ENCODE results near the gene TARBP1. TPM values are rescaled to one million over a fixed set of nuclear protein-coding genes. Genes with fewer than 3 reads are reported as not detected.

Gene TARBP1
- 10.0 to 15.9 TPM (median 12.9 TPM) in 5 replicates for total RNA-seq (2022; extraction: Qiagen RNA extraction; ENCODE audit: low read depth)

GRCh38 chr1:234478481-234479309, at the start of gene TARBP1:
Gene TARBP1, minus strand, starts transcription at chr1:234479179. Its CDS starts 76 bp downstream, at chr1:234479103.

GRCh38 chr1:234373064-234373958, 105.7 kb downstream of the TARBP1 start, which contains the start of gene COA6:
Gene COA6, plus strand, starts transcription at chr1:234373456. Its CDS starts 11 bp downstream, at chr1:234373467.

Other genes starting within 250 kb of the TARBP1 start
- gene COA6, start 105.7 kb downstream of the TARBP1 start, total RNA-seq (2022; extraction: Qiagen RNA extraction; ENCODE audit: low read depth): 58.8 to 89.9 TPM (median 88.7 TPM) in 5 replicates
- 90.1 to 135 TPM (median 112 TPM) in 5 replicates for gene IRF2BP2, start 131.0 kb upstream of the TARBP1 start, total RNA-seq (2022; extraction: Qiagen RNA extraction; ENCODE audit: low read depth)

Data from A549 treated with RU486 at 1 μM for 4 hours (cell line).